Cardiac fibroblast (primary cell): ENCODE data around the gene PPP3CA.

ENCODE experiments used
- DNase-seq, 2 donors: peaks; one replicate each; pipeline versions ENCODE4 v3.0.0 to v3.0.0-alpha.2; 2010; ENCODE audit warnings: low read depth in 2 of 2
- H3K4me3 ChIP-seq, 2 donors: replicated peaks in 1 of 2; 1 replicate in 1 of 2; 2 replicates in 1 of 2; pipeline ENCODE4 v1.5.1; 2011; ENCODE audit warnings: low read depth in 2 of 2, low read length in 2 of 2, mild to moderate bottlenecking in 2 of 2, moderate library complexity in 1 of 2
- TF ChIP-seq, protein P1 (sequence below): IDR thresholded peaks from one replicate; pipeline ENCODE4 v1.5.1; 2011; ENCODE audit warnings: low read depth, mild to moderate bottlenecking, low read length, inconsistent platforms

Gene PPP3CA

DNA sequence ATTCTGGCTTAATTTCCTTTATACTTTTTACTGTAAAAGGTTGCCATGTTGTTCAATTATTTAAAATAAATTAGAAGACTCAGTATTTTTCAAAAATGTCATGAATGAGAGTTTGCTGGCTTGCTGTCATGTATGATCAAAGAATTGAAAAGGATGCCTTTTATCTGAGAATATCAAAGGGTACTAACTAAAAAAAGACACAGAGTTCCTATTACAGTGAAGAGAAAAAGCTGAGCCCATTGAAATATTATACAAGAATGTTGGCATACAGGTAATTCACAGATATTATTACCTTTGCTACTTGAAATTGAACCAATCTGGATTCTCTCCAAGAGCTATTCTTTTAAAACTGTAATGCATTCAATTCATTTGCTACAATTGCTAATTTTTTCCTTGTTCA is 200.0 kb downstream of the PPP3CA start:
- no peak overlapping the region for H3K4me3 ChIP-seq
- TF ChIP-seq, protein P1, sequence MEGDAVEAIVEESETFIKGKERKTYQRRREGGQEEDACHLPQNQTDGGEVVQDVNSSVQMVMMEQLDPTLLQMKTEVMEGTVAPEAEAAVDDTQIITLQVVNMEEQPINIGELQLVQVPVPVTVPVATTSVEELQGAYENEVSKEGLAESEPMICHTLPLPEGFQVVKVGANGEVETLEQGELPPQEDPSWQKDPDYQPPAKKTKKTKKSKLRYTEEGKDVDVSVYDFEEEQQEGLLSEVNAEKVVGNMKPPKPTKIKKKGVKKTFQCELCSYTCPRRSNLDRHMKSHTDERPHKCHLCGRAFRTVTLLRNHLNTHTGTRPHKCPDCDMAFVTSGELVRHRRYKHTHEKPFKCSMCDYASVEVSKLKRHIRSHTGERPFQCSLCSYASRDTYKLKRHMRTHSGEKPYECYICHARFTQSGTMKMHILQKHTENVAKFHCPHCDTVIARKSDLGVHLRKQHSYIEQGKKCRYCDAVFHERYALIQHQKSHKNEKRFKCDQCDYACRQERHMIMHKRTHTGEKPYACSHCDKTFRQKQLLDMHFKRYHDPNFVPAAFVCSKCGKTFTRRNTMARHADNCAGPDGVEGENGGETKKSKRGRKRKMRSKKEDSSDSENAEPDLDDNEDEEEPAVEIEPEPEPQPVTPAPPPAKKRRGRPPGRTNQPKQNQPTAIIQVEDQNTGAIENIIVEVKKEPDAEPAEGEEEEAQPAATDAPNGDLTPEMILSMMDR = no peak
- DNase-seq = no peak

DNA sequence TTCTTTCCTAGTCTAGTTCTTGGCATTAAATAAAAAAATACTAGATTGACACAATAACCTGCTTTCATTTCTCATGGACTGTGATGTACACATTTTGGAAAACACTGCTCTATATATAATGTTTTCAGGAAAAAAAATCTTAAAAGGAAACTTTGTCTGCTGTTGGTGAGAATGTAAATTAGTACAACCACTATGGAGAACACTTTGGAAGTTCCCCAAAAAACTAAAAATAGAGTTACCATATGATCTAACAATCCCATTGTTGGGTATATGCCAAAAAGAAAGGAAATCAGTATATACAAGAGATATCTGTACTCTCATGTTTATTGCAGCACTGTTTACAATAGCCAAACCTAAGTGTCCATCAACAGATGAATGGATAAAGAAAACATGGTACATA is 202.3 kb downstream of the PPP3CA start:
- H3K4me3 ChIP-seq = no peak overlapping the region
- no peak for DNase-seq
- TF ChIP-seq, protein P1 = no peak

DNA sequence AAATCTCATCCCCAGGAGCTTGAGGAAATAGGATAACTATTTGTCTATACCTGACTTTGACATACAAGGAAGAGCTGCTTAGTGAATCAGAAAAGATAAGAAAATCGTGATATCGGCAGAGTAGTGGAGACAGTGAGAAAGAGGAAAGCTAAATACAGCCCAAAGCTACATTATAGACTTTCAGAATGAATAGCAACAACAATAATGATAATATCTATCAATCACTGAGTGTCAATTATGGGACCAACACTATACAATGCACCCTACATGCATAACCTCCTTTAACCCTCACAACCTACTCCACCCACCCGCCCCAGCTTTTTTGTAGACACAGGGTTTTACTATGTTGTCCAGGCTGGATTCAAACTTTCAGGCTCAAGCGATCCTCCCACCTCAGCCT is 205.1 kb downstream of the PPP3CA start:
- no peak for DNase-seq
- no peak overlapping the region for H3K4me3 ChIP-seq
- TF ChIP-seq, protein P1 = no peak

DNA sequence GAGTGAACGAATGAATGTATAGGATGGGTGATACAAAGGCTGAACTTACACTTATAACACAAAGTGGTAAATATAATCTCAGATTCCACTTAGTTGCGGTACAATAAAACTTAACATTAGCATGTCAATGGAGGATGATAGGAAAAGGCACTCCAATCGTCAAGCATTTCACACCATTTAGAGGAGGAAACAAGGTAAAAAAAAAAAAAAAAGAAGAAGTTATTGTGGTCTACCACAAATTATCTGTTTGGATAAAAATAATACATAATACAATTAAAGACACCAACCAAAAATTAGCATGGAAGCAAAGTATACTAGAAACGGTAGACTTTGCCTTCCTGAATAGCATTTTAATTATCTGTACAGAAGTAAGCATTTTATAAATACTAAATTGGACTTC is 205.5 kb downstream of the PPP3CA start:
- TF ChIP-seq, protein P1 = no peak

DNA sequence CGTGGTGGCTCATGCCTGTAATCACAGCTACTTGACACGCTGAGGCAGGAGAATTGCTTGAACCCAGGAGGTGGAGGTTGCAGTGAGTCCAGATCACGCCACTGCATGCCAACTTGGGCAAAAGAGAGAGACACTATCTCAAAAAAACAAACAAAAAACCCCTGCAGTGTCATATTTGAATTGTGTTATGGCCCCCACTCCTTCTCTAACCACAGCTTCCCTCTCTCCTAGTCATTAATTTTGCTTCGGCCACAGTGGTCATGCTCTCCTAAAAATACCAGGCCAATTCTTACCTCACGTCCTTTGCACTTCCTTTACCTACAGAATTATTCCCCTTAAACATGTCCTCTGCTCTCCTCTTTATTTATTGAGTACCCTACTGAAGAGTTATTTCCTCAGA is 206.1 kb downstream of the PPP3CA start:
- H3K4me3 ChIP-seq = no peak overlapping the region
- DNase-seq = no peak
- TF ChIP-seq, protein P1 = no peak

More for the DNA sequence above, 205.5 kb downstream of the PPP3CA start:
- no peak for DNase-seq
- H3K4me3 ChIP-seq = no peak overlapping the region

DNA sequence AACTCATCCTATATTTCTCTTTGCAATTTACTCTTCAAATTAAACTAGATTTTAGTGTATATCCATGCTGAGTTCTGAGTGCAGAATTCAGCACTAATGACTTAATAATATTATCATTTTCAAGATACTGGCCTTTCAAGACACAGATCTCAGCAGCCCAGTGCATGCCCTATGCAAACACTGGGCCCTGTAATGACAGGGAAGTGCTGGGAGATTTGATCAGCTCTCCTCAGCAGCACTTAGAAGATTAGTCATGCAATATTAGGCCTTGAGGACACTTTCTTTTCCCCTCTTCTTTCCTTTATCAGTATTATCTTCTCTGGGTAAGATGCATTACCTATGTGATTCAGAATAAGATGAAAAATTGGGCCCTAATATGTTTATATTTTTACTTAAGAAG is 207.1 kb downstream of the PPP3CA start:
- DNase-seq = no peak
- H3K4me3 ChIP-seq = no peak overlapping the region
- TF ChIP-seq, protein P1 = no peak
